CD4-positive, alpha-beta T cell treated with Interleukin-4 for 1 hour (primary cell): ENCODE measurements around the gene GLRA2.

ENCODE experiments used
- DNase-seq, 2 donors: peaks; one replicate each; pipeline ENCODE4 v3.0.0-alpha.2; 2020 to 2022

Gene GLRA2

DNA sequence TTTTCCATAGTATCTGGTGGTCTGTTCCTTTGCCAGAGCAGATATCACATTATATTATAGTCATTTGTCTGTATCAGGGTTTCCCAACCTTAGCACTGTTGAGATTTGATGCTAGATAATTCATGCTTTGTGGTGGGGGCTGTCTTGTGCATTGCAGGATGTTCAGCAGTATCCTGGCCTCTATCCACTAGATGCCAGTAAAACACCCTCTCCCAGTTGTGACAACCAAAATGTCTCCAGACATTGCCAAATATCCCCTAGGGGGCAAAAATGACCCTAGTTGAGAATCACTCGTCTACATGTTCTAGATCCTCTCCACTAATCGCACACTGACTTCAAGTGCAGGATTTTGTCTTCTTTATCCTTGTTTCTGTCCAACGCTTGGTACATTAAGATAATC is 182.8 kb downstream of the GLRA2 start:
- no peak for DNase-seq

GRCh38 chrX:14717949-14718348 is 188.6 kb downstream of the GLRA2 start:
- no peak for DNase-seq

- no peak for DNase-seq
Measured at GRCh38 chrX:14718403-14718802, 189.1 kb downstream of the GLRA2 start.

- DNase-seq, result no peak
Measured at GRCh38 chrX:14729058-14729457, 199.7 kb downstream of the GLRA2 start.

DNA sequence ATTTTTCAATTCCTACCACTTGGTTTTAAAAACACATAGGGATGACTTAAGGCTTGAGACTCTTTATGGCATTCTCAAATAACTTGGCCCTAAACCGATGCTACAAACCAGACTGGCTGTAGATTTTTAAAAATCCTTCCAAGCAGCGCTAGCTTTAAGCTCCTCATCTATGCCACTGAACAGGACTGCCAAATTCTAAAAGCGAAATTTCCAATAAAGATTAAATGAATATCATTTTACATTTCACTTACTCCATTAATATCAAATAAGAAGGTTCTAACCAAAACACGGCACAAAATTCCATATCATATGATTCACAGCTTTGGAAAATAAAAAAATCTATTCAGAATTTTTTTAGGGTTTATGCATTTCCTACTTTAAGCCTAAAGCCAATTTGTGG is 209.3 kb downstream of the GLRA2 start:
- DNase-seq, result no peak

DNA sequence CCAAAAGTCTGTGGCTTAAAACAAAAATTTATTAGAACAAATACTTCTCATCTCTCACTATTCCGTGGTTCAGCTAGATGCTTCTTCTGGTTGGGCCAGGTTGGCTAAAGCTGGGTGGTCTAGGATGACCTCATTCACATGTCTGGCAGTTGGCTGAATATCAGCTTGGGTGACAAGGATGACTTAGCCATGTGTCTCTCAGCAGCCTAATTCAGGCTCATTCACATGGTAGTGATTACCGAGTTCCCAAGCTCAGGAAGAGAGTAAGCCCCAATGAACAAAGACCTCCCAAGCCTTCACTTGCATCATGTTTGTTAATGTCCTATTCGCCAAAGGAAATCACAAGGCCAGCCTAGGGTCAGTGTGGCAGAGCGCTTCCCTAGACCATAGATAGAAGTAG is 224.1 kb downstream of the GLRA2 start:
- DNase-seq, result no peak

- DNase-seq, result no peak
Measured at GRCh38 chrX:14758029-14758491, 228.7 kb downstream of the GLRA2 start.

- no peak for DNase-seq
Measured at GRCh38 chrX:14775416-14775815, 246.1 kb downstream of the GLRA2 start.

GRCh38 chrX:14776901-14777300 is 247.6 kb downstream of the GLRA2 start:
- no peak for DNase-seq

- DNase-seq, result no peak
Measured at GRCh38 chrX:14777525-14777924, 248.2 kb downstream of the GLRA2 start.

DNA sequence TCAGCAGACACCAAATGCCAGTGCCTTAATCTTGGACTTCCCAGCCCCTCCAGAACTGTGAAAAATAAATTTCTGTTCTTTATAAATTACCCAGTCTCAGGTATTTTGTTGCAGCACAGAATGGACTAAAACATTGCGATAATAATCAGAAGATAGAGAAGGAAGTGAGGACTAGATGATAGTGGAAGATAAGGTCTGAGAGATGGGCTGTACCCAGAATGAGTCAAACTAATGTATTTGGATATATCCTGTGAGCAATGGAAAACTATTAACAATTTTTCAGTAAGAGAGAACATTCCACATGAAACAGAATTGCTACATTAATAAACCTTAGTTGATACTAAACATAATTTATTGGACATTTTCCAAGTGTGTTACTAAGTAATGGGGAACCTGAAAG is 250.2 kb downstream of the GLRA2 start:
- DNase-seq, result no peak
